H7 (cell line): ENCODE measurements around the gene KNDC1. TPM values are rescaled to one million over a fixed set of nuclear protein-coding genes. Genes with fewer than 3 reads are reported as not detected.
A peak's percentile ranks its signal among the peaks of the same experiment; 100 is the strongest.
"Not testable (repeated sequence)": the region's sequence is repeated elsewhere in the genome, so short reads cannot be mapped to it uniquely, and the experiment has no call there.

ENCODE experiments used
- DNase-seq: peaks from one replicate; pipeline ENCODE4 v3.0.0; 2012
- H3K27me3 ChIP-seq: 2 replicates; pipeline ENCODE4 v1.6.0; 2011; ENCODE audit warnings: mild to moderate bottlenecking, low read length; ENCODE audit not compliant: control insufficient read depth, insufficient read depth
- H3K36me3 ChIP-seq: replicated peaks from 2 replicates; pipeline ENCODE4 v1.5.1; 2011; ENCODE audit warnings: low read length; ENCODE audit not compliant: control insufficient read depth, insufficient read depth
- H3K4me3 ChIP-seq: 2 replicates; pipeline ENCODE4 v1.5.1; 2011; ENCODE audit warnings: low read depth, mild to moderate bottlenecking, control low read depth, low read length, moderate library complexity; ENCODE audit not compliant: insufficient read depth
- total RNA-seq: library from RNA; depleted of rRNA; stranded (reverse); fragments of >200 nt; shearing (Covaris generic); gene quantifications from 2 replicates; pipeline ENCODE4 v1.2.3, GENCODE V29; 2014

KNDC1 gene
- total RNA-seq, 1 experiment from 2014 or later: 13.7 TPM

GRCh38 chr10:133130602-133131001 lies 29.4 kb upstream of the KNDC1 start:
- DNase-seq: no peak
- H3K27me3 ChIP-seq: no peaks in the 10 kb centered on the region
- no peaks in the 10 kb centered on the region for H3K36me3 ChIP-seq
- no peak overlapping the region for H3K4me3 ChIP-seq

- Histone ChIP-seq H3K4me3 (no peak overlapping the region), H3K36me3 (no peaks in the 10 kb centered on the region), H3K27me3 (no peaks in the 10 kb centered on the region)
- peak; percentile 66 for DNase-seq
These were observed 29.0 kb upstream of the KNDC1 start for GRCh38 chr10:133131053-133131452.

GRCh38 chr10:133131734-133132472 lies 28.1 kb upstream of the KNDC1 start:
- no peaks in the 10 kb centered on the region for H3K36me3 ChIP-seq
- no peaks in the 10 kb centered on the region for H3K27me3 ChIP-seq
- peak; percentile 44 for DNase-seq
- H3K4me3 ChIP-seq: no peak overlapping the region

GRCh38 chr10:133132473-133133291 lies 27.3 kb upstream of the KNDC1 start:
- Histone ChIP-seq H3K36me3 (no peaks in the 10 kb centered on the region), H3K4me3 (no peak overlapping the region), H3K27me3 (no peaks in the 10 kb centered on the region)
- DNase-seq: peak; percentile 59

- no peaks in the 10 kb centered on the region for H3K36me3 ChIP-seq
- DNase-seq: peak; percentile 60
- no peaks in the 10 kb centered on the region for H3K27me3 ChIP-seq
- H3K4me3 ChIP-seq: no peak overlapping the region
These were observed 26.4 kb upstream of the KNDC1 start for GRCh38 chr10:133133471-133134231.

DNA sequence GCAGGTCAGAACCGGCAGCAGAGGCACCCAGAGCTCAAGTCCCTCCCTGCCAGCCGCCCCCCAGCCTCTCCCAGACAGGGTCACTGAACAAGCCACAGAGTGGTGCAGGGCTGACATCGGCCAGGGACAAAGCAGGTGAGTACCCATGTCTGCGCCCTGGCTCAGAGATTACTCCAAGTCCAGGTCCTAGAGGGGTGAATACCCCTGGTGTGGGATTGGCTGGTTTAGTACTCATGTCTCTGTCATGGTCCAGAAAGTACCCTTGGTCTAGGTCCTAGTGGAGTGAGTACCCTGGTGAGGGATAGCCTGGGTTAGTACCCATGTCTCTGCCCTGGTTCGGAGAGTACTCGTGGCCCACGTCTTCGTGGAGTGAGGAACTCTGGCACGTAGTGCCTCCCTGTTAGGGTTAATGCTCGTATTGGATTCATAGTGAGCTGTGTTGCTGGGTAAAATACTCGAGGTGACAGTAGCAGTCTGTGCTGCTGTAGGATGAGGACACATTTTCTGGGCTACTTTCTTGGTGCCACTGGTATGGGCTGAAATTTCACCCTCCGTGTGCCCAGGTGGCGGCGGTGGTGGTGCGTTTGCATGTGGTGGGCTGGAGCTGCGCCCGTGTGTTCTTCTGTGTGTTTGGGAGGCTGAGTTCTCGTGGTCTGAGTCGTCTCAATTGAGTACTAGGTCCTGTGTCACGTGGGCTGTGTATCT lies 25.5 kb upstream of the KNDC1 start:
- Histone ChIP-seq H3K27me3 (no peaks in the 10 kb centered on the region), H3K4me3 (no peak overlapping the region), H3K36me3 (no peaks in the 10 kb centered on the region)
- peak; percentile 54 for DNase-seq

DNA sequence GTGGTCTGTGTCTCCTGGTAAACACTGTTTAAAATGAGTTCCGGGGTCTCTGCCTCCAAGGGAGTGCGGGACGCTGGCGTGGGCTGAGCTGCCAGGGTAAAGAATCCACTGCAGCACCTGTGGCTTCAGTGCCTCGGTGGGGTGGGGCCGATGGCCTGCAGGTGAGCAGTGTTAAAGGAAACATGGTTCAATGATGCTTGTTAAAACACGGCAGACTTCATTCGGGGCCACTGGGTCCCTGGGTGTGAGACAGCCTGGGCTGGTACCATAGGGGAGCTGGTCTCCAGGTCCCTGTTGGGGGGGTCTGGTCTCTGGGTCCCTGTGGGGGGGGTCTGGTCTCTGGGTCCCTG lies 24.9 kb upstream of the KNDC1 start:
- Histone ChIP-seq H3K36me3 (no peaks in the 10 kb centered on the region), H3K4me3 (no peak overlapping the region), H3K27me3 (no peaks in the 10 kb centered on the region)
- peak; percentile 56 for DNase-seq

- not testable (repeated sequence) for DNase-seq, H3K4me3 ChIP-seq, H3K36me3 ChIP-seq, H3K27me3 ChIP-seq
These were observed 22.4 kb upstream of the KNDC1 start for GRCh38 chr10:133137486-133138145.

DNA sequence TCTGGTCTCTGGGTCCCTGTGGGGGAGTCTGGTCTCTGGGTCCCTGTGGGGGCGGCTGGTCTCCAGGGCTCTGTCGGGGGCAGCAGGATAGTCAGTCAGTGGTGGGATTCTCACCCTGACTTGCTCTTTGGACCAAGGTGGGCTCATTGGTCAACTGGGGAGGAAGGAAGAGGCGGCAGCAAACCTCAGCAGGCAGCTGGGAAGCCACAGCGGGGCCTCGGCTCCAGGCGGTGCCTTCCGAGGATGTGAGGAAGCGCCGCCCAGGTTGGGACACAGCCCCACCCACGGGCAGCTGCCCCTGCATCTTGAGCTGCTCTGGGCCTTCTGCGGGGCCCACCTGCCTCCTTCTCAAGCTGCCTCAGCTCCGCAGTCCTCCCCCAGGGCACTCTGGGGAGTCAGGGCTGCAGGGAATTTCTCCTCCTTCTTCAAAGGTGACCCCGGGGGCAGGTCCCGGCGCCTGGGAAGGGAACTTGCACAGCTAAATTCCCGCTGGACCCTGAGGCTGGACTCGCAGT lies 20.4 kb upstream of the KNDC1 start:
- Histone ChIP-seq H3K27me3 (no peaks in the 10 kb centered on the region), H3K4me3 (no peak overlapping the region), H3K36me3 (no peaks in the 10 kb centered on the region)
- peak; percentile 63 for DNase-seq

GRCh38 chr10:133140417-133141143 lies 19.4 kb upstream of the KNDC1 start:
- H3K4me3 ChIP-seq: no peak overlapping the region
- peak; percentile 53 for DNase-seq
- no peaks in the 10 kb centered on the region for H3K27me3 ChIP-seq
- no peaks in the 10 kb centered on the region for H3K36me3 ChIP-seq

GRCh38 chr10:133141144-133141957 lies 18.7 kb upstream of the KNDC1 start:
- H3K36me3 ChIP-seq: no peaks in the 10 kb centered on the region
- H3K4me3 ChIP-seq: no peak overlapping the region
- DNase-seq: peak; percentile 43
- no peaks in the 10 kb centered on the region for H3K27me3 ChIP-seq

DNA sequence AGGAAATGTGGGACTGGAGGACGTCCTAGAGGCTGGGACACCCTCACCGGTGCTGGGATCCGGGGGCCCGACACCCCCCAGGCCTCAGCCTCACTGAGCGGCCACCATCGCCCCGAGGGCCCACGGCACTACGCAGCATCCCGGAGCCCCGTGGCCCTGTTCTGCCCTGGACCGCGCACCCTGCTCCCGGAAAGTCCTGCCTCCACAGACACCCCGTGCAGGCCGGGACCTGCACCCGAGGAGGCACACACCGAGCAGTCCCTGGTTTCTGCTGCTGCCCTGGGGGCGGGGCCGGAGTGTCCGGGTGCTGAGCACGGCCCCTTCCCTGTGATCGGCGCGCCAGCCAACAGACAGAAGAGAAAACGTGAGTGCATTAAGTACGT lies 18.1 kb upstream of the KNDC1 start:
- H3K36me3 ChIP-seq: no peaks in the 10 kb centered on the region
- DNase-seq: peak; percentile 46
- H3K27me3 ChIP-seq: no peaks in the 10 kb centered on the region
- H3K4me3 ChIP-seq: no peak overlapping the region
